GM19452 (cell line): ENCODE data around the gene SRGAP1.
A peak's percentile ranks its signal among the peaks of the same experiment; 100 is the strongest.
"Not testable (repeated sequence)": the region's sequence is repeated elsewhere in the genome, so short reads cannot be mapped to it uniquely, and the experiment has no call there.

Experiments
- ATAC-seq: cut with Tn5 transposase; IDR thresholded peaks from one replicate; pipeline ENCODE4 v1.9.1; 2021; ENCODE audit not compliant: unreplicated experiment

The SRGAP1 gene

DNA sequence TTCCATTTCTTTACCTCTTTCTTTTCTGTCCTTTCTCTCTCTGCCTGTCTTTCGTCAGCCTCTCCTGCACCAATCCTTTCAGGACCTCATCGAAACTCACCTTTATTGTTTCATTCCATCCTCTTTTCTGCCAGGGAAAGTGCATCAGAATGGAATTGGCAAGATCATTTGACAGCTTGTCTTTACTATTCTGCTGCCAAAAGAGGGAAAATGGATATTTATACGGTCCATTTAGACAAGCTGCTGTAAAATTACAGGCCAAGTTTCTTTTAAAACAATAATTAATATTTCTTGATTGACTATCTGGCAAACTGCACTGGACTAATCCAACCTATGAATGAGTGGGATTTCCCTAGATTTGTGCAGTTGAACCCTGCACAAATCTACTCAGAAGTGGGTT, 7.6 kb upstream of the SRGAP1 start:
- ATAC-seq, result no peak

DNA sequence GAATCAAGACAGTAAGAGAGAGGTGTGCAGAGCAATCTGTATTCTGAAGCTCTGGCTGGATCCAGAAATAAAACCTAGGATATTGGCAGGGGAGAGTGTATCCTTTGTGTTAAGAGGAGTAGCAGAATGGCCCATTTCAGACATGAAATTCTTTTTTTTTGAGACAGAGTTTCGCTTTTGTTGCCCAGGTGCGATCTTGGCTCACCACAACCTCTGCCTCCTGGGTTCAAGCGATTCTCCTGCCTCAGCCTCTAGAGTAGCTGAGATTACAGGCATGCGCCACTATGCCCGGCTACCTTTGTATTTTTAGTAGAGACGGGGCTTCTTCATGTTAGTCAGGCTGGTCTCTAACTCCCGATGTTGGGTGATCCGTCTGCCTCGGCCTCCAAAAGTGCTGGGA, 6.1 kb upstream of the SRGAP1 start:
- no peak for ATAC-seq

DNA sequence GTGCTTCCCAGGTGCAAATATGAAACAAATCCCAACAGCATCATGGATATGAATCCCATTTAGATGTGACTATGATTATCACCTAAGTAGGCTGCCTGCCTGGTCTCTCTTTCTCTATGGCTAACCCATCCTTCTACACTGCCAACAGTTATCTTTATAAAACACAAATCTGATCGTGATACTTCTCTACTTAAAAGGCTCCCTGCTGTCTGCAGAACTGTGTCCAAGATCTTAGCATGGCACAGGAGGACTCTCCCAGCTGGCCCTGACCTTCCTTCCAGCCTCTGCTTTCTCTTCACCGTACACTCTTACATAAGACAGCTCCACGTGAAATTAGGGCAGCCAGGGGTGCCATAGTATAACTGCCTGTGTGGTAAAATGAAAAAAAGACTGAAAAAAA, 3.5 kb upstream of the SRGAP1 start:
- ATAC-seq, result no peak

DNA sequence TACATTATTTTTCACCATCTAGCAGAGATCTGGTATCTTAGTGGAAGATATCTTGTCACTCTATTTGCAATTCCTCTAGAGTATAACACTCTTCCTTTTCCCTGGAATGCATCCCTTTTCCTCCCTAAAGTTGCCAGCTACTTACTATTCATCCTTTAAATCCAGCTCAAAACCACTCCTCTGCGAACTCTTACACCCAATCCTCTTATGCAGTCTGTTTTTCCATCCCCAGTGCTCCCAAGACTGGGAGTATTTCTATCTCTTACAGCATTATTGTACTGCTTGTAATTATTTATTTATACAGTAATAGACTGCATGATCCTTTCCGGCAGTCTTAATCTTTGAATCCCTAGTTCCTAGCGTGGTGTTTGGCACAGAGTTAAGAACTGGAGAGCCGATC, 2.9 kb upstream of the SRGAP1 start:
- no peak for ATAC-seq

DNA sequence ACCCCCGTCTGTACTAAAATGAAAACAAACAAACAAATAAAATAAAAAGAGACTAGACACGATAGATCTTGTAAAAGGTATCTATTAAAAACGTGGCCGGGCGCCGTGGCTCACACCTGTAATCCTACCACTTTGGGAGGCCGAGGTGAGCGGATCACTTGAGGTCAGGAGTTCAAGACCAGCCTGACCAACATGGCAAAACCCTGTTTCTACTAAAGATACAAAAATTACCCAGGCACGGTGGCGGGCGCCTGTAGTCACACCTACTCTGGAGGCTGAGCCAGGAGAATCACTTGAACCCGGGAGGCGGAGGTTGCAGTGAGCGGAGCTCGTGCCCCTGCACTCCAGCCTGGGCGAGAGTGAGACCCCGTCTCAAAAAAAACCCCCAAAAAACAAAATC, 1.8 kb upstream of the SRGAP1 start:
- not testable (repeated sequence) for ATAC-seq

DNA sequence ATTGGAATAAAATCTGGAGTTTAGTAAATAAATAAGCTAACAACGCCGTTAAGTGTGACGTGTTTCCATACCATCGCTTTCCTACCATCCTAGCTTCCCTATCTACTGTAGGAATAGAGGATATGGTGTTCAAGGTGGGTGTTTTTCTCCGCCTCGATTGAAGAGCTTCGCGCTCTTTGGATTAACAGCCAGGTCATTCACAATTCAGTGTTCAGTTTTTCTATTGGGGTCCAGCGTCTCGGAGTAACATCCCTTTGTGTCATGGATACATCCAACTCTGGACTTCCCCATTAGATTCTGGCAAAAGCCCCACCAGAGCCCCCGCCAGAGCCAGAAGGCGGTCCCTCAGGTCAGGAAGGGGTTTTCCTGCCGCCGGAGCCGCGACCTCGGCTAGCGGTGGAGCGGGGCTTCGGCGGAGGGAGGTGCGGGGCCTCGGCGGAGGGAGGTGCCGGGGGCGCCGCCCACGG, 1.2 kb upstream of the SRGAP1 start:
- ATAC-seq, result no peak

DNA sequence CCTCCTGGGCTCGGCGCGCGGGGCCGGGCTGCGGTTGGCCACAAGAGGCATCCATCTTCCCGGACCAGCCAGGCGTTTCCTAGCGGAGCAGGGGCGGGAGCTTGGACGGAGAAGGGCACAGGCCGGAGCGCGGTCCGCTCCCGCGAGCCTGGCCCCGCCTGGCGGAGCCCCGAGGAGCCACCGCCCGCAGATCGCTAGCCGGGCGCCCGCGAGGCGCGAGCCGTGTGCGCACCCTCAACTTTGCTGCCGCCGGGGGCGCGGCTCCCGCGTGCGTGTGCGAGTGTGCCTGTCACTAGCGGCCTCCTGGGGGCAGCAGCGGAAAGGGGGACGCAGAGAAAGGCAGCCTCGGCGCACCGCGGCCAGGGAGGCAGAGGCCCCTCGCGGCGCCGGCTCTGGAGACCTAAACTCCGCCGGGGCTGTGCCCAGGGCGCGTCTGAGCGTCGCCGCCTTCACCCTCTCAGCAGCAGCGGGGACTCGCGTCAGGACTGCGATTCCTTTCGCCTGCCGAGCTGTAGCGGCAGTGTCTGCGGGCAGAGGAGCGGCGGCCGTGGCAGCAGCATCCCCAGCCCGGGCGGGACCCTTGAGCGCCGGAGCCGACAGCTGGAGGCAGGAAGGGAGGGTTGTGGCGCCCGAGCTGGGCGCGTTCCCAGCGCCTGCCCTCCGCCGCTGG, 644 bp upstream of the SRGAP1 start:
- peak; percentile 97 for ATAC-seq

DNA sequence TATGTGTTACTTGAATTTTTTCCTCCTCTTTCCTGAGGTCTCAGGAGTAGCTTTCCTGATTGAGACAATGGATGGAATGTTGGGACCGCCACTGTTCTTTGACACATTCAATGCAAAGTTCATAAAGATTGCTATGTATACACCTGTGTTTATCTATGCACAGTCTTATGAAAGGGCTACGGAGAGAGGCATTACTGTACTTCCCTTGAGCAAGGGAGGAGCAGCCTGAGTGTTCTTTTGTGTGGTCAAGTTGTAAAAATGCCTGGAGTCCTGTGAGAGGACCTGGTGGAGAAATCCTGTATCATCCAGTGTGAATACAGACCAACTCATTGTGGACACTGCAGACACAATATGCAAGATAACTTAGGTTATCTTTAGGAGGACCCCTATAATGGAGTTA, 1.2 kb downstream of the SRGAP1 start:
- ATAC-seq, result no peak

DNA sequence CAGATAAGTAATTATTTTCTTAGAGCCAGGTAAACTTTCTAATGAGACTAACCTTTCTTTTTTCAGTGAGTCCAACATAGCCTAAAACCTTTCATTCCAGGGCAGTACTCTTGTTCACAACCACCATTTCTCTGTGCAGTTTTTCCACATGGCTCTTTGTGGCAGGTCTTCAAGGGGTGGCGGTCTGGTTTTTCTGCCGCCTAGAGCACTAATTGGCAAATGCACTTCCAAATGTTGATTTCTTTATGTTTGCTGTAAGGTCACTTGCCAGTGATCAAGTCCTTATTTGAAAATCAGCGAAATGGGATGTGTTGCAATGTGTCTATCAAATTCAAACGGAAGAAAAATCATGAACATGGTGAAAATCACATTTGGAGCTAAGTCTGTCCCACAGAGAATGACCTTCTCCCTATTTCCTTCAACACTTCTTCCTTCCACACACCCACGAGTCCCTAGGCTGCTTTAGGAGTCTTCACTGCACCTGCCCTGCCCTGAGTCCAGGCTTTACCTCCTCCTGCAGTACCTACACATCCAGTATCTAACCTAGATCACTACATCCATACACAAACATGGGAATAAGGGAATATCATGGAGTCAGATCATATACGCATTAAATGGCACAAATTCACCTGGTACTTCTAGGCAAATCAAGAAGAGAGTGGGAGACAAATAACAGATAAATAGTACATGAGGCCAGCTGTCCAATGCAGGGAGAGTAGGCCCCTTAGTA, 1.9 kb downstream of the SRGAP1 start:
- ATAC-seq, result no peak

DNA sequence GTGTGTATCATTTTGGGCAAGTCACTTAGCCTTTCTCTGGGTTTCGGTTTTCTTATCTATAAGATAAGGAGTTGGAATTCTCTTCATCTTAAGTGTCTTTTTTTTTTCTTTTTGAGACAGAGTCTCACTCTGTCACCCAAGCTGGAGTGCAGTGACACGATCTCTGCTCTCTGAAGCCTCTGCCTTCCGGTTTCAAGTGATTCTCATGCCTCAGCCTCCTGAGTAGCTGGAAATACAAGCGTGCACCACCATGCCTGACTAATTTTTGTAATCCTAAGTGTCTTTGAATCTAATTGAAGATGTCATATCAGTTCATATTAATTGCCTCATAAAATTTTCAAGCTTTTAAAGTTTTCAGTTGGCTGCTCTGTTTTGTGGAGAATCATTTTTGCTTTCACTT, 4.0 kb downstream of the SRGAP1 start:
- no peak for ATAC-seq

DNA sequence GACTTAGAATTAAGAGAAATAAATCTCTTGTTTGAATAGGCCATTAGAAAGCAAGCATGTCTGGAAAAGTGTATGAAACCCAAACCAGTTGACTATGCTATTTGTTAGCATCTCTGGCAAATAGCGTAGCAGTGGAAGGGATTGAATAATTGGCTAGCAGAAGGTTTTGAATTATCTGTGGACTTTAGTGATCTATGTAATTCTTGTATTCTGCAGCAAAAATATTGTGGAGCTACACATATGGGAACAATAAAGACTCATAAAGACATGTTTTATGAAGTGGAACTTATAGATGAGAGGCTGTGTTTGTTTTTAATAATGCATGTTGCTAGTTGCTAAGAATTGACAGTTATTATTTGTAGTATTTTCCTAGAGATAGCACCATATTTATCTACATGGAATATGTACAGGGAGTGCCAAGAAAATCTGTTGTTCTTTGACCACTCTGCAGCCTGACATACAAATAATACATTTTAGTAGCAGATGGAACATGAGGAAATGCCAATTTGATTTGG, 4.7 kb downstream of the SRGAP1 start:
- no peak for ATAC-seq

DNA sequence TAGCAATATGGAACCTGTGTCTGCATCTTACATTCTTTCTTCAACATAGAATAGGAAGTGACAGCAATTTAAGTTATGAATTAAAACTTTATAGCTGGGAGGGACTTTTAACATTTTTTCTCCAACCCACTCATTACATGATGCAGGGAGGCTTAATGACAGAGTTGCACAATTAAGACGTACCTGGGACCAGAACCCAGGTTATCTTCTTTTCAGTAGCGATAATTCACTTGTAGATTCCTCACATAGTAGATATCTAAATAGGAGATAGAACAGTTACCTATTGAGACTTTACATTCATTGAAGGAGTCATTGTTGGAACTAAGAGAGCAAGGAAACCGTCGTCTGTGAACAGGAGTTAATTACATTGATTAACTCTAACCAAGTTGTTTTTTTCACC, 5.1 kb downstream of the SRGAP1 start:
- ATAC-seq, result no peak

DNA sequence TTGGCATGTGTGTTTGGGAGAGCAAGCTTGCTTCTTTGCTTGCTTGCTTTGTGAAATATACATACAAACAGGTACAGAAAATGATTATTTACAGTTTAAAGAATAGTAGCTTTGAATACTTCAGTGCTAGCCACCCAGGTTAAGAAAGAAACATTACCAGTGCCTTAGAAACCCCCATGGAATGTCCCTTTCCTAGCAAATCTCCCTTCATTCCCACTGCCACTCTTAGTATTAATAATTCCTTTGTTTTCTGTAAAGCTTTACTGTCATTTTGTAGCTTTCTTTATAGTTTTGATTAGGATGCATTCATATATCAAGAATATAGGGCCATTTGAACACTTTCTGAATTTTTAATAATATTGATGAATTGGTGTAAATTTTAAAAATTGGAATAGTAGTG, 9.5 kb downstream of the SRGAP1 start:
- no peak for ATAC-seq

DNA sequence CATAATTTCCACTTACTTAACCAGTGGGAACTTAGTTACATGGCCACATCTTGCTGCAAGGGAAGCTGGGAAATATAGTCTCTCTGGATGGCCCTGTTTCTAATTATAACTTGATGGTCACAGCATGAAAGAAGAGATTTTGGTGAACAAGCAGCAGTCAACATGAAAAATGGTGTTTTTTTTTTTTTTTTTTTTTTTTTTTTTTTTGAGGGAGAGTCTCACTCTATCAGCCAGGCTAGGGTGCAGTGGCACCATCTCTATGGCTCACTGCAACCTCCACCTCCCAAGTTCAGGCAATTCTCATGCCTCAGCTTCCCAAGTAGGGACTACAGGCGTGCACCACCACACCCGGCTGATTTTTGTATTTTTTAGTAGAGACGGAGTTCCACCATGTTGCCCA, 10.8 kb downstream of the SRGAP1 start:
- ATAC-seq, result no peak

DNA sequence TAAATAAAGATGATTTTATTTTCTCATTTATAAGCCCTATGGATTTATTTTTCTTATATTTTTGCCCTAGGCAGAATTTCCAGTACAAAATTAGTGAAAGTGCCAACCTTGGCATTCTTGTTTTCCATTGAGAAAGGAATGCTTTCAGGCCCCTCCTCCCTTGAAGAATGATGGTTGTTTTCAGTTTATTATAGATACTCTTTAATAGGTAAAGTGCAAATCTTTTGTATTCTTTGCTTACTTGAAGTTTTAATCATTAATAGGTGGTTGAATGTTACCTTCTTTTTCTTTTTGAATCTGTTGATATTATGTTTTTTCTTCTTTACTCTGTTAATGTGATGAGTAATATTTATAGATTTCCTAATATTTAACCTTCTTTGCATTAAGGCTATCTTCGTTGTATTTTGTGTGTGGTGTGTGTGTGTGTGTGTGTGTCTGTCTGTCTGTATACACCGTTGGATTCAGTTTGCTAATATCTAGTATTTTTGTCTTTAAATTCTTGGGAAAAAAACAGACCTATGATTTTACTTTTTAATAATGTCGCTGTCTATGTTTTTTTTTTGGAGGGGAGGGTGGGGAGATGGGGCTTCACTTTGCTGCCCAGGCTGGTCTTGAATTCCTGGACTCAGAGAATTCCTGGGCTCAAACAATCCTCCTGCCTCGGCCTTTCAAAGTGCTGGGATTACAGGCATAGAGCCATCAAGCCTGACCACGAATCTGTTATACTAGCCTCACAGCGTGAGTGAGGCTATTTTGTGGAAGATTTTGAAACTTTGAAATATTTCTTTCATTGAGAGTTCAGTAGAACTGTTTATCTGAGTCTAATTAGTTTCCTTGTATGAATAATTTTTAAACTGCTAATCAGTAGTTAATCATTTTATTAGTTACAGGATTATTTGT, 13.5 kb downstream of the SRGAP1 start:
- no peak for ATAC-seq

DNA sequence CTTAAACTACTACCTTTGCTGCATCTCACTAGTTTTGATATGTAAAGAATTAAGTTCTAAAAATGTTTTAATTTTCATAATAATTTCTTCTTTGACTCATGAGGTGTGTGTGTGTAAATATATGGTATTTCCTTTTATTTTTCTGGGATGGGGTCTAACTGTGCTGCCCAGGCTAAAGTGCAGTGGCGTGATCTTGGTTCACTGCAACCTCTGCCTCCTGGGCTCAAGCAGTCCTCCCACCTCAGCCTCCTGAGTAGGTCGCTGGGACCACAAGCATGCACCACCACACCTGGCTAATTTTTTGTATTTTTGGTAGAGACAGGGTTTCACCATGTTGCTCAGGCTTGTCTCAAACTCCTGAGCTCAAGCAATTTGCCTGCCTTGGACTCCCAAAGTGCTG, 15.4 kb downstream of the SRGAP1 start:
- ATAC-seq, result not testable (repeated sequence)

DNA sequence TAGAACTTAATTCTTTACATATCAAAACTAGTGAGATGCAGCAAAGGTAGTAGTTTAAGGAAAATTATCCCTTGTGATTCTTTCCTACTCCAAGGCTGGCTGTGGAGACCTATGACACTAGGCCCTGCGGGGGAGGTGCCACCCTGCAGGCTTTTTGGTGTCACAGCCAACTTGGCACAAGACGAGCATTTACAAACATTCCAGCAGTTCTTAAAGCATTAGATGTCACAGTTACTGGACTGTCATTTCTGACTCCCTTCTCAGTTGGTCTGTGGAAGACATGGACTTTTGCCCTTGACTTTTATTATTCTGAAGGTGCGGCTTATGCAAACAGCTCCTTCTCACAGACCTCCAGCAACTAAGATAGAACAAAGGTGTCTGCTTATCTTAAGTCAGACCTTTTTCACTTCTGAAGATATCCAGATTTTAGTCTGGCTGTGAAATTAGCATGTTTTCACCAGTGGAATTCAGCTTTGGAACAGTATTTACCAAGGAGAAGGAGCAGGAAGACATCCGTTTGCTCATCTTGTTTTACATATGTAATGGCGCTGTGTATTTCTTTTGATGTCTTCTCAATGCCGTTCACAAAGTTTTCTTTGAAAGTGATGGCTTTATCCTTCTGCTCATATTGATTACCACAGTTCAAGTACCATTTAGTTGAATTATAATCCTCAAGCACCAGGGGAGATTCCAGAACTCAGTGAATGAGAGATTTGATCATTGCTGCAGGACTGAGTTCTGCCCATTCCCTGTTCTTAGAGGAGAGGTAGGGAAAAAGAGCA, 17.9 kb downstream of the SRGAP1 start:
- no peak for ATAC-seq

DNA sequence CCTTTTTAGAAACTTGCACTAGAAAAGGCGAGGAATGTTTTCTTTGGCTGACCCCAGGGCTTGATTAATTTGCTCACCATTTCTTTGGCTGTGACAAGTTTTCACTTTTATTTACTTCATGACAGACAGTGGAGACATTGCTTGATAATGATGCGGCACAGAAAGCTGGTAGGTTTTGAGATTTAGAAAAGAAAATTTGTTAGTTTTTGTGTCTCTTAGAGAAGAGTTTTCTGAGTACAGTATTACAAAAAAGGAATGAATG, 18.4 kb downstream of the SRGAP1 start:
- no peak for ATAC-seq

DNA sequence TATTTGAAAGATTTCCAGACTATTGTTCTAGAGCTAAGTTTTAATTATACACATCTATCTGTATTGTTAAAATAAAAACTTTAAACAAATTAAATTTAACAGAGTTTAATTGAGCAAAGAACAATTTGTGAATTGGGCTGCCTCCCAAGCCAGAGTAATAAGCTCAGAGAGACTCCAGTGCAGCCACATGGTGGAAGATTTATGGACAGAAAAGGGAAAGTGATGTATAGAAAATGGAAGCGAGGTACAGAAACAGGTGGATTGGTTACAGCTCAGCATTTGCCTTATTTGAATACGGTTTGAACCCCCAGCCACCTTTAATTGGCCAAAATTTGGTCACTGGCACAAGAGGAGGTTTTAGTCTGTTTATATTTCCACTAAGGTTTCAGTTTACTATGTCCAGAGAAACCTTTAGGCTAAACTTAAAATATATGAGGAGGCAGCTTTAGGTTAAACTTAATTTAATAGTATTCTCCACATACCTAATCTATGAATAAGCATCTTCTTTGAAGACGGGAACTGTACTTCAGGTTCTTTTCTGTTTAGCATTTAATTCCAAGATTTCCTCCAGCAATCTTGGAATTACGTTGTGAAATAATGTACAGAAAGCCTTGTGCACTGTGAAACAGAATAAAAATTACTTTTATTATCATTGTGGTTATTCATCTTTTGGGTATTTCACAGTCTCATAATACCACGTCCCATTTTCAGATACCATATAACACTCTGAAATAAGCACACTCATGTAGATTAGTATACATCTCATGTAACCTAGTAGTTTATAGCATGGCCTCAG, 19.4 kb downstream of the SRGAP1 start:
- ATAC-seq, result no peak

DNA sequence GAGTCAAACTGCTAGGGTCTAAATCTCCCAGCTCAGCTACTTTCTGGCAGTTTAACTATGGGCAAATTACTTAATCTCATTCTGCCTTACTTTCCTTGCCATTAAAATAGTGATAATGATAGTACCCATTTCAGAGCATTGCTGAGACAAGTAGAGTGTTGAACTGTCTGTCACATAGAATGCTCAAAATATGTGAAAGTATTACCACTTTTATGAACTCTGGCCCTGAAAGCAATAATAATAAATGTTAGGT, 19.9 kb downstream of the SRGAP1 start:
- no peak for ATAC-seq

DNA sequence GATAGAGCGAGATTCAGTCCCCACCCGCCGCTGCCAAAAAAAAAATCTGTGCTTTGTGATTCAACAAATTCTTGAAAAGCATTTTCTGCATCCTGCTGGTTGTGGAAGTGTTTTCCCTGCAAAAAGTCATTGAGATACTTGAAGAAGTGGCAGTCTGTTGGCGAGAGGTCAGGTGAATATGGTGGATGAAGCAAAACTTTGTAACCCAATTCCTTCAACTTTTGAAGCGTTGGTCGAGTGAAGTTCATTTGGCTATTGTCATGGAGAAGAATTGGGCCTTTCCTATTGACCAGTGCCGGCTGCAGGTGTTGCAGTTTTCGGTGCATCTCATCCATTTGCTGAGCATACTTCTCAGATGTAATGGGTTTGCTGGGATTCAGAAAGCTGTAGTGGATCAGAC, 20.9 kb downstream of the SRGAP1 start:
- ATAC-seq, result no peak
